COLO668 (cell line): ENCODE results near the gene XNDC1N.
"Not testable (repeated sequence)": the region's sequence is repeated elsewhere in the genome, so short reads cannot be mapped to it uniquely, and the experiment has no call there.

Experiments used
- DNase-seq: peaks from one replicate; lab custom pipeline; 2025; ENCODE audit not compliant: unreplicated experiment; lab: John Stamatoyannopoulos, UW

Gene XNDC1N

GRCh38 chr11:71933141-71933933 lies 4.9 kb upstream of the XNDC1N start:
- no peak for DNase-seq

GRCh38 chr11:71931245-71931602 lies 2.8 kb upstream of the XNDC1N start:
- DNase-seq = no peak

GRCh38 chr11:71930556-71931244 lies 2.3 kb upstream of the XNDC1N start:
- no peak for DNase-seq

GRCh38 chr11:71929491-71929890 lies 1.1 kb upstream of the XNDC1N start:
- no peak for DNase-seq

GRCh38 chr11:71928737-71929443 lies 496 bp upstream of the XNDC1N start, which contains the start of gene RNF121:
Gene RNF121 (plus strand): TSS chr11:71929046. CDS start chr11:71929062, 16 bp downstream.
- DNase-seq = peak; percentile 93

- no peak for DNase-seq
Observed at GRCh38 chr11:71917646-71918140, 10.7 kb downstream of the XNDC1N start.

GRCh38 chr11:71914617-71915189 lies 13.7 kb downstream of the XNDC1N start:
- DNase-seq = no peak

GRCh38 chr11:71913756-71914526 lies 14.5 kb downstream of the XNDC1N start:
- DNase-seq = no peak

GRCh38 chr11:71911986-71912340 lies 16.4 kb downstream of the XNDC1N start:
- not testable (repeated sequence) for DNase-seq

- not testable (repeated sequence) for DNase-seq
Observed at GRCh38 chr11:71911321-71911985, 16.9 kb downstream of the XNDC1N start.

- DNase-seq = not testable (repeated sequence)
Observed at GRCh38 chr11:71910775-71911174, 17.6 kb downstream of the XNDC1N start.

GRCh38 chr11:71908218-71908617 lies 20.2 kb downstream of the XNDC1N start:
- DNase-seq = no peak

GRCh38 chr11:71901137-71901536 lies 27.3 kb downstream of the XNDC1N start:
- DNase-seq = not testable (repeated sequence)

- DNase-seq = no peak
Observed at GRCh38 chr11:71895961-71896360, 32.4 kb downstream of the XNDC1N start.

GRCh38 chr11:71889181-71889872 lies 39.1 kb downstream of the XNDC1N start:
- not testable (repeated sequence) for DNase-seq

GRCh38 chr11:71888335-71889010 lies 39.9 kb downstream of the XNDC1N start:
- not testable (repeated sequence) for DNase-seq

GRCh38 chr11:71885806-71886205 lies 42.6 kb downstream of the XNDC1N start:
- DNase-seq = not testable (repeated sequence)
